Measurements from ENCODE around the gene UVSSA. TPM values are rescaled to one million over a fixed set of nuclear protein-coding genes. Genes with fewer than 3 reads are reported as not detected.

The UVSSA gene
- total and polyA plus RNA-seq, 2 donors (not counting 1 experiment from before 2014, with no cell fraction given), result 34.6 to 40.5 TPM

GRCh38 chr4:1395941-1396805 is 49.2 kb downstream of the UVSSA start:
- Mint-ChIP-seq H3K4me3 (no peak overlapping the region), H3K9me3 (ENCODE audit: insufficient read depth) (no peaks in the 10 kb centered on the region), H3K27ac (no peak overlapping the region), H3K4me1 (no peaks in the 10 kb centered on the region), H3K27me3 (peaks cover 7% of the 10 kb centered on the region)
- WGBS (ENCODE audit: insufficient coverage), result over 99% methylated on average over 10 of the region's 13 CpGs
- Histone ChIP-seq H3K27ac (ENCODE audit: low read length in 2 of 2) (no peak overlapping the region), H3K4me1 (ENCODE audit: control insufficient read depth in 2 of 2, insufficient read depth in 2 of 2, low read length in 2 of 2) (no peaks in the 10 kb centered on the region), H3K9me3 (ENCODE audit: control extremely low read depth in 1 of 3, control insufficient read depth in 2 of 3, insufficient read depth in 1 of 3, low read length in 2 of 3) (peaks cover 4 to 58% (median 16%) of the 10 kb centered on the region in 3 donors), H3K4me3 (ENCODE audit: control extremely low read depth in 1 of 5, extremely low read depth in 1 of 5, insufficient read depth in 1 of 5, low read depth in 2 of 5, low read length in 4 of 5) (no peak overlapping the region), H2AFZ (ENCODE audit: insufficient read depth, low read depth, low read length, poor library complexity, severe bottlenecking) (no peak overlapping the region), H3K79me2 (ENCODE audit: control insufficient read depth, insufficient read depth, low read length) (no peaks in the 10 kb centered on the region), H3K27me3 (replicated peaks in 1 of 4; ENCODE audit: control extremely low read depth in 1 of 4, control insufficient read depth in 3 of 4, insufficient read depth in 4 of 4, low read length in 3 of 4) (peaks cover 0 to 14% (median 2%) of the 10 kb centered on the region in 4 experiments), H3K36me3 (replicated peaks in 1 of 2; ENCODE audit: control extremely low read depth in 1 of 2, control insufficient read depth in 1 of 2, extremely low read depth in 1 of 2, insufficient read depth in 2 of 2, low read length in 1 of 2) (peaks cover 2 to 5% of the 10 kb centered on the region in 2 experiments), H3K9ac (ENCODE audit: low read length) (no peak overlapping the region), H3K4me2 (replicated peaks; ENCODE audit: low read depth, low read length, poor library complexity, severe bottlenecking) (no peak overlapping the region), H4K20me1 (ENCODE audit: control insufficient read depth, insufficient read depth, low read length, poor library complexity, severe bottlenecking) (no peaks in the 10 kb centered on the region)
- ChIA-PET CTCF (no interaction called here), POLR2A (no interaction called here)
- no peak for ATAC-seq (ENCODE audit: low read depth)
- intact Hi-C loops (cut with micrococcal nuclease), result no loop called here
- TF ChIP-seq EZH2 (IDR thresholded peaks at IDR 0.05; ENCODE audit: borderline replicate concordance, insufficient read depth, low read depth, low read length, poor library complexity, severe bottlenecking) (no peak), CTCF (IDR thresholded peaks at IDR 0.05) (no peak)
- DNase-seq, result no peak

DNA sequence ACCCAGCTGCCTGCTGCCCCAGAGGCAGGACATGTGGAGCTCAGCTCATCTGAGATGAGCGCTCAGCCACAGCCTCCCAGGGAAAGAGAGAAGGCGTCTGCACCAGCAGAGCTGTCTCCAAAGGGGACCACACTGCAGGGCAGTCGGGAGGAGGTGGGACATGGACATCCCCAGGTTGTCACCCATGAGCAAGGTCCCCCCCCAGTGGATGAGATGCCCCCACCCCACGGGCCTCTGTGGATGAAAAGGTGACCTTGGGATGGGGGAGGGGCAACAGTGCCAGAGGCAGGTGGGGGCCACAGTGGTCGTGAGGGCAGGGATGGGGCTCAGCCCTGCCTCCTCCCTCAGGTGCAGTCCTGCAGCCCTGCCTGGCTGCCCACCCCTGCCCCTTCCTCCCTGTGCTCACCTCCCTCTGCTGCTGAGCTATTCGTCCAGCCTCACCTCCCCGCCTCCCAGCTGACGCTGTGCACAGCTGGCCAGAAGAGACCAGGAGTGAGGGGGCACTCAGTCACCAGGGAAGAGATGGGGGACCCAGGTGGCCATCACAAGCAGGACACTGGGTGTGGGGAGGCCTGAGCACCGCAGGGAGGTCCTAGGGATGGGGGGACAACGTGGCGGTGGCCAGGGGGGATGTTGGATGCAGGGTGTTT is 49.9 kb downstream of the UVSSA start:
- Histone ChIP-seq H3K9ac (ENCODE audit: low read length) (no peak overlapping the region), H3K79me2 (ENCODE audit: control insufficient read depth, insufficient read depth, low read length) (no peaks in the 10 kb centered on the region), H3K9me3 (ENCODE audit: control extremely low read depth in 1 of 3, control insufficient read depth in 2 of 3, insufficient read depth in 1 of 3, low read length in 2 of 3) (peaks cover 0 to 65% (median 11%) of the 10 kb centered on the region in 3 donors), H3K4me3 (ENCODE audit: control extremely low read depth in 1 of 5, extremely low read depth in 1 of 5, insufficient read depth in 1 of 5, low read depth in 2 of 5, low read length in 4 of 5) (no peak overlapping the region), H3K27ac (ENCODE audit: low read length in 2 of 2) (no peak overlapping the region), H3K4me2 (replicated peaks; ENCODE audit: low read depth, low read length, poor library complexity, severe bottlenecking) (no peak overlapping the region), H2AFZ (ENCODE audit: insufficient read depth, low read depth, low read length, poor library complexity, severe bottlenecking) (no peak overlapping the region), H3K4me1 (ENCODE audit: control insufficient read depth in 2 of 2, insufficient read depth in 2 of 2, low read length in 2 of 2) (peaks cover 2 to 4% of the 10 kb centered on the region in 2 donors), H3K36me3 (replicated peaks in 1 of 2; ENCODE audit: control extremely low read depth in 1 of 2, control insufficient read depth in 1 of 2, extremely low read depth in 1 of 2, insufficient read depth in 2 of 2, low read length in 1 of 2) (peaks cover 2 to 3% of the 10 kb centered on the region in 2 experiments), H4K20me1 (ENCODE audit: control insufficient read depth, insufficient read depth, low read length, poor library complexity, severe bottlenecking) (no peaks in the 10 kb centered on the region), H3K27me3 (replicated peaks in 1 of 4; ENCODE audit: control extremely low read depth in 1 of 4, control insufficient read depth in 3 of 4, insufficient read depth in 4 of 4, low read length in 3 of 4) (peaks cover 0 to 22% (median 8%) of the 10 kb centered on the region in 4 experiments)
- ChIA-PET POLR2A (no interaction called here), CTCF (no interaction called here)
- intact Hi-C loops (cut with micrococcal nuclease), result no loop called here
- Mint-ChIP-seq H3K27ac (no peak overlapping the region), H3K9me3 (ENCODE audit: insufficient read depth) (no peaks in the 10 kb centered on the region), H3K27me3 (peaks cover 10% of the 10 kb centered on the region), H3K4me1 (no peaks in the 10 kb centered on the region), H3K4me3 (no peak overlapping the region)
- DNase-seq (no peak), ATAC-seq (ENCODE audit: low read depth) (no peak)
- TF ChIP-seq CTCF (IDR thresholded peaks at IDR 0.05), result no peak
- no peak for TF ChIP-seq EZH2 (IDR thresholded peaks at IDR 0.05; ENCODE audit: borderline replicate concordance, insufficient read depth, low read depth, low read length, poor library complexity, severe bottlenecking)
- 99% methylated on average over 8 of the region's 11 CpGs for WGBS (ENCODE audit: insufficient coverage)

Data from B cell (primary cell).